Epithelial cell of prostate (primary cell): ENCODE data around the gene RBM4B.

Source experiments
- DNase-seq: peaks from one replicate; pipeline ENCODE4 v3.0.0-alpha.2; 2011; ENCODE audit warnings: low read depth, low spot score
- H3K27ac ChIP-seq: fragments of 450-650 bp; 2 replicates; pipeline ENCODE4 v1.5.1; 2017; ENCODE audit warnings: mild to moderate bottlenecking

RBM4B gene

GRCh38 chr11:66688561-66689534, 11.2 kb upstream of the RBM4B start:
- H3K27ac ChIP-seq = no peak overlapping the region
- no peak for DNase-seq

DNA sequence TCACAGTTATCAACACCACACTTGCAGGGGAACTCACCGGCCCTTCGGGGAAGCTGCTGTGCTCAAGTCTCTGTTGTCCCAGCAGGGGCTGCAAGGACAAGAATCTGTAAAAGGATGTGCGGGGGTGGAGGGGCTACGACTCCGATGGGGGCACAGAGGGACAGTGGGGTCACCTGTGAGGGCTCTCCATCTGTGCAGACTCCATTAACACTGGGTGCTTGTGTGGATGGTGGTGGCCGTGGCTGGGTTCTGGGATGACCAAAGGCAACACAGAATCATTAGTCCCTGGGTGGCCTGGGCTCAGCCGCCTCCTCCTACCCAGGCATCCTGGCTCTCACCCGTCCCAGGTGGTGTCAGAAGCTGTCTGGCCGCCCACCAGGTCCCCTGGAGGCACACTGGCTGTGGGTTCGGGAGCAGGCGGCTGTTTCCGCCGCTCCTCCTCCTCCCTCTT, 10.2 kb upstream of the RBM4B start:
- no peak overlapping the region for H3K27ac ChIP-seq
- no peak for DNase-seq

DNA sequence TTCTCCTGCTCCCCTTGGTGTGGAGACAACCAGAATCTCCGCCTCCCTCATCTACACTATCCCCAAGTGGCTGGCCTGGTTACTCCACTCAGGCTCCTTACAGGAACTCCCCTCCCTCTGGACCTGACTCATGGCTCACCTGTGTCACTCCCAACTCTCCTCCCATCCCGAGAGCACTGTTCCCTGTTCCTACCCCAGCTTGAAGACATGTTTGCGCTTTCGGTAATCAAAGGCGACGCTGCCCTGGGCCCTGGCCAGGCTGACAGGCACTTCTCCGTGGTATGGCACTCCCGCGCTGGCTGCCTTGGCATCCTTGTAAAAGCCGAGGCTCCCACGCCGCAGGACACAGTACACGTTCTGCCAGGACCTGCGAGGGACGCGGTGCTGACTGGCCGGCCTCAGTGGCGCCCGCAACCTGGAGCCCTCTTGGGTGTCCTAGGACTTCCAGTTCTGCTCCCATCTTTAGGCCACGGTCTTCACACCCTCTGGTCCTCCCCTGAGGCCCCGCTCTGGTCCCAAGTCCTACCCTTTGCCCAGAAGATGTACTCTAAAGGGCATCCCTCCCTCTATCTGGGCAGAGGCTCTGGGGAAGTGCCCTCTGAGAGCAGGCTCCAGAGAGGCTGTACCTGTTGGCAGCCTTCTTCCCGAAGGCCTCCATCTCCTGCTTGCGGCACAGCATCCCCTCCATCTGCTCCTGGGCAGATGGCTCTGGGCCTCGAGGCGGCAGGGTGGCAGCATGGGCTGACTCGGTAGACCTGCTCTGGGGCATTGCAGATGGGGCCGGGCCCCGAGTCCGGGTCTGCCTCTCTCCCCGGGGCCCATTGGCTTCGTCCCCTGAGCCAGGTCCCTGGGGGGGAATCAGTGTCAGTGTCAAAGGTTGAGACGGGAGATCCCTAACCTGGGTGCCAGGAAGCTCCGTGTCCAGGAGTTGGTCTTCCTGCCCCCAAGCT, 9.4 kb upstream of the RBM4B start:
- H3K27ac ChIP-seq = peak overlapping the region; percentile 95
- DNase-seq = peak; percentile 79

GRCh38 chr11:66686100-66686785, 8.6 kb upstream of the RBM4B start:
- DNase-seq = peak; percentile 78
- H3K27ac ChIP-seq = peak overlapping the region; percentile 95

DNA sequence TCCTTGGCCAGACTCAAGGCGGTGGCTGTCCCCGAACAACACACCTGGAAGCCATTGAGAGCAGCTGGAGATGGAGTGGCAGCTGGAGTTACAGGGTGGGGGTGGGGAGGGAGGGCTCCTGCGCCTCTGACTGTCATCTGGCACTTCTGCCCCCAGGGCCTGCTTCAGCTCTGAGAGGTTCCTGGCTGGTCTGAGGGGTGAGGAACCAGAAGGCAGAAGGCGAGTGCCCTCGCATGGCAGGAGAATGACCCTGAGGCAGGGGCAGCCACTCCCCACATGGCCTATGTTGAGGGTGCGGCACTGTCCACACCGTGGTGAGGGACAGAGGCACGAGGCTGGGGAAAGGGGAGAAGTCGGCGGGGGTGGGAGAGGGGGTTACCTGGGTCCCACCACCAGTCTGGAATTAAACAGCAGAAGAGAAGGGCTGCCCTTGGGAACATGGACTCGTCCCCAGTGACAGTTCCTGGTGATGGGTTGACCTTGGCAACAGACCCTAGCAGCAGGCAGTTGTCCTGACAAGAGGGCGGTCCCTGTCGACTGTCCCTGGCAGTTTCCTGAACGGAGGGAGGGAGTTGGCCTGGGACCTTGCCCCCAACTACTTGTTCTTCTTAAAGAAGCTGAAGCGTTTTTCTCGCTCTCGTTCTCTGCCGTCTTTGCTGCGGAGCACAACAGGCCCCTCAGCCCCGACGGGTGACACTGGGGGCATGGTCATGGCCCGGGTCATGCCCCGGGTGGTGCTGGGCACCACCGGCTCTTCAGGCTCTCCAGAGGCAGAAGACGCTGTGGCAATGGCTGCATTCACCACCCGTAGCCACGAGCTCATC, 7.8 kb upstream of the RBM4B start:
- H3K27ac ChIP-seq = peak overlapping the region; percentile 95
- DNase-seq = no peak

DNA sequence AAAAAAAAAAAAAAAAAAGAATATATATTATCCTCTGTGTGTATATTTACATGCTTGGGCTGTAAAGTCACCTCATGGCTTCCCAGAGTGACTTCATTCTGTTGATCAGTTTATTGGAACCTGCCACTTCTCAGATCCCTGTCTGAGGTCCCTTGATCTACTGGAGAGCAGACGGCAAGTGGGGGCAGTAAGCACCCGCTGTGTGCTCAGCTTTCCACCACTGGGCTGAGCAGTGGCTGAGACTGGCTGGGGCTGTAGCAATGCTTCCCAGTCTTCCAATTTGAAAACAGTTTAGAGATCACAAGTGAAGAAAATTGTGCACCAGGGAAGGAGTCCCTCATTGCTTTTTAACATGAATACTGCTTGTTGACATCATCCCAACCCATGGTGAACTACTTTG, 6.9 kb upstream of the RBM4B start:
- no peak for DNase-seq
- peak overlapping the region; percentile 95 for H3K27ac ChIP-seq

DNA sequence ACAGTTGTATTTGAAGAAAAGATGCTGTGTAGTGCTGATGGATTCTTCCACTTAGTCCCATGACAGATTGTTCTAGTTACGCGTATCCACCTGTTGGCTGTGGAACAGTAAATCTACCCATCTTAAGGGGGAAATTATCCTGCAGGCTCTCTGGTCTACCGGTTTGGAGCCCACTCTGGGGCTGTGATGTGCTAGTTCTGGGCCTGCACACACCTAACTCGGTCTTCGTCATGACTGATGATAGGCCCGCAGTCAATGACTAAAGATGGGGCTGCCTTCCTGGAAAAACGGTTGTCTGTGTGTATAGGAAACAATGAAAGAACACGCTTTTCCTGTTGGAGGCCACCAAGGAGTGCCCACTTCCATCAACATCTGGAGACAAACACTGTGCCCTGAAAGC, 6.2 kb upstream of the RBM4B start:
- DNase-seq = no peak
- H3K27ac ChIP-seq = no peak overlapping the region

GRCh38 chr11:66680966-66681645, 3.4 kb upstream of the RBM4B start:
- no peak for DNase-seq
- H3K27ac ChIP-seq = no peak overlapping the region

DNA sequence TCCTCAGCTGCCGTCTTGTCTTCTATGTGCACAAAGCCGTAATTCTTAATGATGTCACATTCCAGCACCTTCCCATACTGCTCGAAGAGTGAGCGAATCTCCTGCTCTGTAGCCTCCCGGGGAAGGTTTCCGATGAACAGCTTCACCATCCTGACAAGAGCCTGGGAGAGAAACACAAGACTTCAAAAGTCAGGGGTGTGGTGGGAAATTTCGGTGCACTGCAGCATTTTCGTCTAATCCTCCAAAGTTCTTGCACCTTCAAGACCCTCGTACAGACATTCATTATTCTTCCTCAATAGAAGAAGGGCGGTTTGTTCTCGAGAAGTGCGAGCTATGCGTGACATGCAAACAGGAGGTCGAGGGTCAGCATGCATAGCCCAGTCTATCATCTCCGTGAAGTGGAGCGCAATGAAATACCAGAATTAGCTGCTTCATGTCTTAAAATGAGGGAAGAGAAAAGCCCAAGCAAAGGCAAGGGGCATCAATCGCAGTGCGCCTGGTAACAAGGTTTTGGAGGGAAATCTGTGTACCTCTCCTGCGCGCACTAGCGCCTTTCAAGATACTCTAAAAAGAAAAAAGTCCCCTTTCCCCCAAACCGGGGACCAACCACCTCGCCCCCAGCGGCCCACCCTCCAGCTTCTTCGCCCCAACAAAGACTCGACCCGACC, 622 bp downstream of the RBM4B start:
- peak overlapping the region; percentile 87 for H3K27ac ChIP-seq
- DNase-seq = no peak

- no peak overlapping the region for H3K27ac ChIP-seq
Observed at GRCh38 chr11:66676282-66676919, 1.3 kb downstream of the RBM4B start.

DNA sequence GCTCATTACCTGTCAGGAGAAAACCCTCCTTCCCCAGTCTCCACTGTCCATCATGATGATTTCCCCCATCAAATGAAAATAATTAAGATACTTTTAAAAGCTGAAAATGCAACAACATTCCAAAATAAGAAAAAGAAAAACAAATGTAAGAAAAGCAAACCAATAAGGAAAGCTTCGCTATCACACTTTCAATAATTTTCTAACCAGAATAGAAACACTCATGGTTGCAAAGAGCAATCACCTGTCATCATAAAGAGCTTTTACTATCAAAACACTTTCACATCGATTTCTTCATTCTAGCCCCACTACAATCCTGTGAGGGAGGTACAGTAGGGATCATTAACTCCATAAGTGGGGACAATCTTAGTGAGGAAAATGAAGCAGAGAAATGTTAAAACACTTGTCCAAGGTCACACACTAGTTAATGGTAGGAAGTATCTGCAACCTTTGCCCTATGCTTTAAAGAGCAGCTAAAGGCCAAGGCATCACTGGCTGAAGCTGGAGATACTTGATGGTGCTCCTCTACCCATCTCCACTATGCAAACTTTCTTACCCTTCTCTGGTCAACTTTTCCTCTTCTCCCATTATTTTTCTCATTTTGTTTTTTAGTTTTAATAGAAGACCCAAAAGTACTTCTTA, 2.6 kb downstream of the RBM4B start:
- DNase-seq = no peak
- H3K27ac ChIP-seq = no peak overlapping the region

More at GRCh38 chr11:66676282-66676919, 1.3 kb downstream of the RBM4B start:
- no peak for DNase-seq

DNA sequence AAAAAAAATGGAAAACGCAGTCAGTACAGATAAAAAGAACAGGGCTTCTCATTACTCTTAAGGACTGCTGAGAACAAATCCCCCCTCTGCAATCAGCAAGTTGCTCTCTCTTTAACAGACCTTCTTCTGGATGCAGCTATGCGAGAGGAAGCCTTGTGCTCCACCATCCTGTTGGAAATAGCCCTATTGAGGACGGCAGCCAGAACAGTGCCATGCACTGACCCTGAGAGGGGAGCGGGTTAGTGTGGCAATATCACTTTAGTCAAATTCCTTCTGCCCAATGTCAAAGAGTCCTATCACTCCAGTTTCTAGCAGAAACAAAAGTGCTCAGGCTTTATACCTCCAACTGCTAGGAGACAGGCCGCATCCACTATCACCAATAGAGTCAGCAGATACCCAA, 6.9 kb downstream of the RBM4B start:
- no peak overlapping the region for H3K27ac ChIP-seq
- DNase-seq = no peak

DNA sequence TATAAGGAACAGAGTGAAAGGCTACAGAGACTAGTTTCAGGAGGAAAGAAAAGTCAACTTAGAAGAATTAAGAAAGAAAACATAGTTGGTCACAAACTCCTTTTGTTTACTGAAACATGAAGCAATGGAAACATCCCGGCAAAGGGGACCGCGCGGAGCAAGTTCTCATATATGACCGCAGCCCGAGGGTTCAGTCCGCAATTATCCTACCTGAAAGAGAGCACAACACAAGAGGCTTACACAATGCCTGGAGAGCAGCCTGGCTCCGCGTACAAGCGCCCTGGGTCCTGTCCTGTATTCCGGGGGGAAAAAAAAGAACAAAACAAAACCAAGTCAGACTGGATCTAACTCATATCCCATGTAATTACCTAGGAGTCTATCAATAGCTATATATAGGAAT, 12.3 kb downstream of the RBM4B start:
- DNase-seq = no peak

GRCh38 chr11:66663741-66664296, 13.9 kb downstream of the RBM4B start:
- DNase-seq = no peak
- no peak overlapping the region for H3K27ac ChIP-seq

More for the DNA sequence above, 12.3 kb downstream of the RBM4B start:
- H3K27ac ChIP-seq = no peak overlapping the region

GRCh38 chr11:66659763-66660162, 17.9 kb downstream of the RBM4B start:
- H3K27ac ChIP-seq = no peak overlapping the region
- DNase-seq = no peak

DNA sequence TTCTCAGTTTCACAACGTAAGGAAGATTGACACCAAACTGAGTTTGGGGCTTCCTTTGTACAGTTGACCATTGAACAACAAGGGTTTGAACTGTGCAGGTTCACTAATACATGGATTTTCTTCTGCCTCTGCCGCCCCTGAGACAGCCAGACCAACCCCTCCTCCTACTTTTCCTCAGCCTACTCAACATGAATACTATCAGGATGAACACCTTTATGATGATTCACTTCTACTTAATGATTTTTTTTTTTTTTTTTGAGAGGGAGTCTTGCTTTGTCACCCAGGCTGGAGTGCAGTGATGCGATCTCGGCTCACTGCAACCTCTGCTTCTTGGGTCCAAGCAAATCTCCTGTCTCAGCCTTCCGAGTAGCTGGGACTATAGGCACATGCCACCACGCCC, 24.6 kb downstream of the RBM4B start:
- H3K27ac ChIP-seq = peak overlapping the region; percentile 31
- no peak for DNase-seq

- DNase-seq = no peak
- peak overlapping the region; percentile 31 for H3K27ac ChIP-seq
Observed at GRCh38 chr11:66652651-66653050, 25.0 kb downstream of the RBM4B start.
